ENCODE results near the gene POC5. TPM values are rescaled to one million over a fixed set of nuclear protein-coding genes. Genes with fewer than 3 reads are reported as not detected.

POC5 gene
- total RNA-seq, 1 experiment from 2014 or later: 14.8 TPM

- intact Hi-C loops (cut with micrococcal nuclease): no loop called here
- RAD21 ChIA-PET (ENCODE audit: low non-redundant PET in 1 of 2, low total read pairs in 2 of 2, uncharacterized antibody in 2 of 2, unreplicated experiment in 2 of 2): no interaction called here
- no peaks in the 10 kb centered on the region; the same call in 1 of the 2 replicates for H4K20me1 ChIP-seq (ENCODE audit: insufficient read depth)
- H3K27ac ChIP-seq (ENCODE audit: low read depth, low read length): no peak overlapping the region
- H3K9me2 ChIP-seq (ENCODE audit: insufficient read depth): no peaks in the 10 kb centered on the region
- H3K4me1 ChIP-seq (ENCODE audit: control insufficient read depth in 1 of 2, insufficient read depth in 2 of 2, low read length in 2 of 2): no peaks in the 10 kb centered on the region
- H3K79me2 ChIP-seq (ENCODE audit: insufficient read depth, low read length): no peaks in the 10 kb centered on the region
- CTCF ChIA-PET: no interaction called here
- no peak overlapping the region for H3K4me2 ChIP-seq (ENCODE audit: low read length)
- POLR2A ChIA-PET: no interaction called here
- no peaks in the 10 kb centered on the region for H3K36me3 ChIP-seq (ENCODE audit: control insufficient read depth in 1 of 2, insufficient read depth in 2 of 2, low read length in 2 of 2)
- TF ChIP-seq TCF7L2 (IDR thresholded peaks at IDR 0.05; ENCODE audit: borderline replicate concordance, extremely low read depth, insufficient read depth, insufficient read length): no peak
- no peak for TF ChIP-seq JUND (IDR thresholded peaks at IDR 0.05)
- TF ChIP-seq EZH2 (IDR thresholded peaks at IDR 0.05): no peak
- TF ChIP-seq ZFX (IDR thresholded peaks at IDR 0.05): no peak
- no peaks in the 10 kb centered on the region for H3K9me3 ChIP-seq (ENCODE audit: control insufficient read depth in 1 of 2, insufficient read depth in 1 of 2, low read depth in 1 of 2, low read length in 2 of 2)
- peaks cover 51% of the 10 kb centered on the region for H3K27me3 ChIP-seq (ENCODE audit: insufficient read depth, low read length)
- no peak overlapping the region for H3K9ac ChIP-seq (ENCODE audit: low read length)
- BruUV-seq (replicated peaks): no TSS peak
- no peak overlapping the region for H2AFZ ChIP-seq (ENCODE audit: low read depth, low read length, poor library complexity, severe bottlenecking)
- DNase-seq (ENCODE audit: low read depth, low spot score) (no peak), ATAC-seq (no peak)
- no peak overlapping the region for H3K4me3 ChIP-seq (replicated peaks in 1 of 2; ENCODE audit: low read depth in 1 of 2, low read length in 2 of 2)
These were observed 39.7 kb upstream of the POC5 start for GRCh38 chr5:75756981-75757380.

- no peak for ATAC-seq
- ChIA-PET RAD21 (ENCODE audit: low non-redundant PET in 1 of 2, low total read pairs in 2 of 2, uncharacterized antibody in 2 of 2, unreplicated experiment in 2 of 2) (no interaction called here), POLR2A (no interaction called here), CTCF (no interaction called here)
- Histone ChIP-seq H3K9me3 (ENCODE audit: control insufficient read depth in 1 of 2, insufficient read depth in 1 of 2, low read depth in 1 of 2, low read length in 2 of 2) (no peaks in the 10 kb centered on the region), H3K4me1 (ENCODE audit: control insufficient read depth in 1 of 2, insufficient read depth in 2 of 2, low read length in 2 of 2) (no peaks in the 10 kb centered on the region), H3K27ac (ENCODE audit: low read depth, low read length) (no peak overlapping the region), H3K9ac (ENCODE audit: low read length) (no peak overlapping the region), H3K4me2 (ENCODE audit: low read length) (no peak overlapping the region), H3K27me3 (ENCODE audit: insufficient read depth, low read length) (peaks cover 55% of the 10 kb centered on the region), H3K36me3 (ENCODE audit: control insufficient read depth in 1 of 2, insufficient read depth in 2 of 2, low read length in 2 of 2) (no peaks in the 10 kb centered on the region), H2AFZ (ENCODE audit: low read depth, low read length, poor library complexity, severe bottlenecking) (no peak overlapping the region), H3K79me2 (ENCODE audit: insufficient read depth, low read length) (no peaks in the 10 kb centered on the region), H3K4me3 (replicated peaks in 1 of 2; ENCODE audit: low read depth in 1 of 2, low read length in 2 of 2) (no peak overlapping the region), H4K20me1 (ENCODE audit: insufficient read depth) (no peaks in the 10 kb centered on the region), H3K9me2 (ENCODE audit: insufficient read depth) (no peaks in the 10 kb centered on the region)
- intact Hi-C loops (cut with micrococcal nuclease): no loop called here
- BruUV-seq (replicated peaks): no TSS peak
- TF ChIP-seq SIN3A (IDR thresholded peaks at IDR 0.05; ENCODE audit: low read depth) (no peak), SRF (IDR thresholded peaks at IDR 0.05; ENCODE audit: low read depth) (no peak), TCF7L2 (IDR thresholded peaks at IDR 0.05; ENCODE audit: borderline replicate concordance, extremely low read depth, insufficient read depth, insufficient read length) (no peak), REST (IDR thresholded peaks at IDR 0.05; ENCODE audit: low read depth) (no peak), FOSL1 (IDR thresholded peaks at IDR 0.05; ENCODE audit: low read depth) (no peak), EZH2phosphoT487 (IDR thresholded peaks at IDR 0.05; ENCODE audit: borderline replicate concordance) (no peak), ZFX (IDR thresholded peaks at IDR 0.05) (no peak), EZH2 (IDR thresholded peaks at IDR 0.05) (no peak)
- TF ChIP-seq, protein P1, sequence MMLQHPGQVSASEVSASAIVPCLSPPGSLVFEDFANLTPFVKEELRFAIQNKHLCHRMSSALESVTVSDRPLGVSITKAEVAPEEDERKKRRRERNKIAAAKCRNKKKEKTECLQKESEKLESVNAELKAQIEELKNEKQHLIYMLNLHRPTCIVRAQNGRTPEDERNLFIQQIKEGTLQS (IDR thresholded peaks at IDR 0.05): no peak
- TF ChIP-seq, protein P2, sequence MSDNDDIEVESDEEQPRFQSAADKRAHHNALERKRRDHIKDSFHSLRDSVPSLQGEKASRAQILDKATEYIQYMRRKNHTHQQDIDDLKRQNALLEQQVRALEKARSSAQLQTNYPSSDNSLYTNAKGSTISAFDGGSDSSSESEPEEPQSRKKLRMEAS (IDR thresholded peaks at IDR 0.05): no peak
- DNase-seq (ENCODE audit: low read depth, low spot score): no peak
These were observed 39.0 kb upstream of the POC5 start for GRCh38 chr5:75756211-75756610.
